Esophagus squamous epithelium (tissue), 4 donors: ENCODE measurements around the gene MORN1.

ENCODE experiments used
- POLR2A ChIP-seq, 4 donors: fragments of 450-650 bp; IDR thresholded peaks; one replicate each; pipeline ENCODE4 v1.6.1; 2017; ENCODE audit warnings: antibody characterized with exemption in 4 of 4, mild to moderate bottlenecking in 4 of 4, moderate library complexity in 3 of 4
- TF ChIP-seq, protein P1 (sequence below), 6 experiments: fragments of 450-650 bp in 4 of 6; fragments of 200-600 bp in 2 of 6; sonication (generic) in 2 of 6; IDR thresholded peaks; one replicate each; pipeline ENCODE4 v1.5.1; 2016 to 2019; ENCODE audit warnings: antibody characterized with exemption in 6 of 6, mild to moderate bottlenecking in 4 of 6, moderate library complexity in 4 of 6

DNA sequence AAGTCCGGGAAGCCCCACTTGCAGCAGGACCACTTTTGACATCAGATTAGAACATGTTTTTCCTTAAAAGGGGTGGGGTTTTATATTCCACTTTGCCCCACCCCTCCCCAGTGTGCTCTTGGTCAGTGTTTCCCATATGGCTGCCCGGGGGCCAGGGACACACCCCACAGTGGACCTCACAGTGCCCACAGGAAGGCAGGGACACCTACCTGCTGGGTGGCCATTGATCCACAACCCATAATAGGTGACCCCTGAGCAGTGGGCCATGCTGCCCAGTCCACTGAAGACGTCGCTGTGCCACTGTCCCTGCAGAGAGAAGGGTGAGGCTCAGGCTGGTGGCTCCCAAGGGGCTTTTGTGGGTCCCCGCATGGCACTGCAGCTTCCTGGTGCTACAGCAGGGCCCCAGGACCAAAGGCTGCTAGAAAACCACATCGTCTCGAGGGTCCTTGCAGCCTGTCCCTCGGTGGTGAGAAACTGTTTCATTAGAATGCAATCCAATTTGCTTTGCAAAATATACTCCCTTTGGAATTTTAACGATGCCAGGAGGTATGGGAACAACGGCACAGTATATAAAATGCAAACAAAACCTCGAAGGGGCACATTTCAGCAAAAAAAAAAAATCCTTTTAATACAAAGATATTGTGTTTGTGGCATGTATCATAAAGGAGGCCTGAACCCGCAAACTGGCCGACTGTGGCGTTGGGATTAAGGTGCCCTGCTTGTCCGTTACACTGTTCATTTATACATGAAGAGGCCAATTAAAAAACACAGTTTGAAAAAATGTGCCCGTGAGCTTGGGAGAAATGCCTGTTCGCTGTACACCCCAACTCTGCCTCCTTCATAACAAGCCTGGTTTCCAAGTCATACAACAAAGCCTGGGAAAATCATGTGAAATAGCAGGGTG lies 16.9 kb downstream of the MORN1 start:
- TF ChIP-seq, protein P1, sequence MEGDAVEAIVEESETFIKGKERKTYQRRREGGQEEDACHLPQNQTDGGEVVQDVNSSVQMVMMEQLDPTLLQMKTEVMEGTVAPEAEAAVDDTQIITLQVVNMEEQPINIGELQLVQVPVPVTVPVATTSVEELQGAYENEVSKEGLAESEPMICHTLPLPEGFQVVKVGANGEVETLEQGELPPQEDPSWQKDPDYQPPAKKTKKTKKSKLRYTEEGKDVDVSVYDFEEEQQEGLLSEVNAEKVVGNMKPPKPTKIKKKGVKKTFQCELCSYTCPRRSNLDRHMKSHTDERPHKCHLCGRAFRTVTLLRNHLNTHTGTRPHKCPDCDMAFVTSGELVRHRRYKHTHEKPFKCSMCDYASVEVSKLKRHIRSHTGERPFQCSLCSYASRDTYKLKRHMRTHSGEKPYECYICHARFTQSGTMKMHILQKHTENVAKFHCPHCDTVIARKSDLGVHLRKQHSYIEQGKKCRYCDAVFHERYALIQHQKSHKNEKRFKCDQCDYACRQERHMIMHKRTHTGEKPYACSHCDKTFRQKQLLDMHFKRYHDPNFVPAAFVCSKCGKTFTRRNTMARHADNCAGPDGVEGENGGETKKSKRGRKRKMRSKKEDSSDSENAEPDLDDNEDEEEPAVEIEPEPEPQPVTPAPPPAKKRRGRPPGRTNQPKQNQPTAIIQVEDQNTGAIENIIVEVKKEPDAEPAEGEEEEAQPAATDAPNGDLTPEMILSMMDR (IDR thresholded peaks at IDR 0.05): no peak
- TF ChIP-seq POLR2A (IDR thresholded peaks at IDR 0.05): no peak
